ENCODE results near the gene LSR.
"Not testable (repeated sequence)": the region's sequence is repeated elsewhere in the genome, so short reads cannot be mapped to it uniquely, and the experiment has no call there.

The LSR gene

DNA sequence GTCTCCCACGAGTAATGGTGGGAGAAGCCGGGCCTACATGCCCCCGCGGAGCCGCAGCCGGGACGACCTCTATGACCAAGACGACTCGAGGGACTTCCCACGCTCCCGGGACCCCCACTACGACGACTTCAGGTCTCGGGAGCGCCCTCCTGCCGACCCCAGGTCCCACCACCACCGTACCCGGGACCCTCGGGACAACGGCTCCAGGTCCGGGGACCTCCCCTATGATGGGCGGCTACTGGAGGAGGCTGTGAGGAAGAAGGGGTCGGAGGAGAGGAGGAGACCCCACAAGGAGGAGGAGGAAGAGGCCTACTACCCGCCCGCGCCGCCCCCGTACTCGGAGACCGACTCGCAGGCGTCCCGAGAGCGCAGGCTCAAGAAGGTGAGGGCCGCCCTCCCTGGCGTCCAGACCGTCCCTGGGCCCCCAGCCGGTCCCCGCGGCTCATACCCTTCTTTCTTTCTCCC is 18.6 kb downstream of the LSR start:
- no peak for DNase-seq (ENCODE audit: low read depth, low spot score)

DNA sequence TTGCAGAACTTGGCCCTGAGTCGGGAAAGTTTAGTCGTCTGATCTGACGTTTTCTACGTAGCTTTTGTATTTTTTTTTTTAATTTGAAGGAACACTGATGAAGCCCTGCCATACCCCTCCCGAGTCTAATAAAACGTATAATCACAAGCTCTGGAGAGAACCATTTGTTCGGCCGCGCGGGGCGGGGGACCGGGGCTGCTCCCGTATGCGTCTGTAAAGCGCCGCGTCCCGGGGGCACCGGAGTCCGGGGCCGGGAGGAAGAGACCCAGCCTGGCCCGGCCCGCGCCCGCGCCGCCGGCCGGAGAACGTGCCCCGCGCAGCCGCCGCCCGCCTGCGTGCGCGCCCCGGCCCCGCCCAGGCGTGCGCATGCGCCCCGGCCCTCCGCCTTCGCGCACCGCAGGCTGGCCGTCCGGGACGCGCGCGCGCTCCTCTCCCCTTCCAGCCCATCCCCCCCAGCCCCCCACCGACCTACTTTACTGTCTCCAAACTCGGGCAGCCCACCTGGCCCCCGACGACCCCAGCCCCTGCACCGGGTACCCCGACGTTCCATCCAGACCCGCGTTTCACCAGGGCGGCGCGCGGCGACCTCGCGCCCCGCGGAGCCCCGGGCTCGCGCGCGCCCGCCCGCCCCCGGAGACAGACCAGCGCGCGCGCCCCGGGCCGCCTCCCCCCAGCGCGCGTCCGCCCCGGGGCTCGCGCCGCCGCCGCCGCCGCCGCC is 19.2 kb downstream of the LSR start:
- DNase-seq (ENCODE audit: low read depth, low spot score) = no peak

DNA sequence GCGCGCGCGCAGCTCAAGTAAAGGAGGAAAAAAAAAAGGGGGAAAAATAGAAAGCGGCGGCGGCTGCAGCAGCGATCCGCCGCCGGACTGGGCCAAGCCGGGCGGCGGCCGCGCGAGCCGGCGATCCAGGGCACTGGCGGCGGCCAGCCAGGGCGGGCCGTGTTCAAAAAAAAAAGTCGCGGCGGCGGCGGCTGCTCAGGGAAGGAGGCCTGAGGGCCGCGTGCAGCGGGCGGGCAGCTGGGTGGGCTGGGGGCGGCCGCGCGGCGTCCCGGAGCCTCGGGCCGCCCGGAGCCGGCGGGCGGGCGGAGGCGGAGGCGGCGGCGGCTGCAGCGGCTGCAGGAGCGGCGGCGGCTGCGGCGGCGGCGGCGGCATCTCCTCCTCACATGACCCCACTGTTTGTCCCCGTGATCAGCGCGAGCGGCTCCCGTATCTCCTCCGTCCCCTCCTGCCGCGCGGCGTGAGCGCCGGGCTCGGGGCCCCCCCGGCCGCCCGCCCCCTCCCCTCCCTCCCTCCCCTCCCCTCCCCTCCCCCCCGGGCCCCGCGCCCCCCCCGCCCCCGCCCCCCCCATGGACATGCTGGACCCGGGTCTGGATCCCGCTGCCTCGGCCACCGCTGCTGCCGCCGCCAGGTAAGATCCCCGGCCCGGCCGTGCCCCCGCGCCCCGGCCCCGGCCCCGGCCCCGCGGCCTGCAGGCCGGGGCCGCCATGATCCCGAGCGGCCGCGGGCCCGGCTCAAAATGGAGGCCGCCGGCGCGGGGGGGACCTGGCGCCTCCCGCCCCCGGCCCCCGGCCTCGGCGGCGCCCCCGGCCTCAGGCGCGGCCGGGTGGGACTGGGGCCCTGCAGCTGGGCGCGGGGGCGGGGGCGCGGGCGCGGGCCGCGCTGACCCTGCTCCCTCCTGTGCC is 20.0 kb downstream of the LSR start, which contains the start of gene USF2:
Gene USF2, plus strand, starts transcription at position 427 of the 902 bp plus-strand sequence. Its CDS starts 140 bp downstream, at position 567.
- DNase-seq (ENCODE audit: low read depth, low spot score) = no peak

DNA sequence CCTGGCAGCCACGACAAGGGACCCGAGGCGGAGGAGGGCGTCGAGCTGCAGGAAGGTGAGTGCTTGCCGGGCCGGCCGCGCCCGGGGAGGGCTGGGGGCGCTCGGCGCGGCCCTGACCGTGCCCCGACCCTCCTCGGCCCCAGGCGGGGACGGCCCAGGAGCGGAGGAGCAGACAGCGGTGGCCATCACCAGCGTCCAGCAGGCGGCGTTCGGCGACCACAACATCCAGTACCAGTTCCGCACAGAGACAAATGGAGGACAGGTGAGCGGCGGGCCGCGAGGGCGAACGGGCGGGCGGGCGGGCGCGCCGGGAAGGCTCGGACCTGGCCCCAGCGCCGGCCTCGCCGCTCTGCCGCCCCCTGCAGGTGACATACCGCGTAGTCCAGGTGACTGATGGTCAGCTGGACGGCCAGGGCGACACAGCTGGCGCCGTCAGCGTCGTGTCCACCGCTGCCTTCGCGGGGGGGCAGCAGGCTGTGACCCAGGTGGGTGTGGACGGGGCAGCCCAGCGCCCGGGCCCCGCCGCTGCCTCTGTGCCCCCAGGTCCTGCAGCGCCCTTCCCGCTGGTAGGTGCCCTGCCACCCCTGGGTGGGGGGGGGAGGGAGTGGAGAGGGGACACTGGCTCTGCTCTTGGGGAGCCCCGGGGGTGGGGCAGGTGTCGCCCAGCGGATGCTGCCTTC is 20.8 kb downstream of the LSR start:
- DNase-seq (ENCODE audit: low read depth, low spot score) = no peak

DNA sequence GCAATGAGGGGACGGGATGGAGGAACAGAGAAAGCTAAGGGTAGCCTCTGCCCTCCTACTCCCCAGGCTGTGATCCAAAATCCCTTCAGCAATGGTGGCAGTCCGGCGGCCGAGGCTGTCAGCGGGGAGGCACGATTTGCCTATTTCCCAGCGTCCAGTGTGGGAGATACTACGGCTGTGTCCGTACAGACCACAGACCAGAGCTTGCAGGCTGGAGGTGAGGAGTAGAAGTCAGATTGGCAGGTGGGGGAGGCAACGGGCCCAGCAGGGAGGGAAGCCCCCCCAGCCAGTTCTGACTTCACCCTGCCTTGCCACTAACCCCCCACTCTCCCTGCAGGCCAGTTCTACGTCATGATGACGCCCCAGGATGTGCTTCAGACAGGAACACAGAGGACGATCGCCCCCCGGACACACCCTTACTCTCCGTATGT is 21.6 kb downstream of the LSR start:
- DNase-seq (ENCODE audit: low read depth, low spot score) = no peak

DNA sequence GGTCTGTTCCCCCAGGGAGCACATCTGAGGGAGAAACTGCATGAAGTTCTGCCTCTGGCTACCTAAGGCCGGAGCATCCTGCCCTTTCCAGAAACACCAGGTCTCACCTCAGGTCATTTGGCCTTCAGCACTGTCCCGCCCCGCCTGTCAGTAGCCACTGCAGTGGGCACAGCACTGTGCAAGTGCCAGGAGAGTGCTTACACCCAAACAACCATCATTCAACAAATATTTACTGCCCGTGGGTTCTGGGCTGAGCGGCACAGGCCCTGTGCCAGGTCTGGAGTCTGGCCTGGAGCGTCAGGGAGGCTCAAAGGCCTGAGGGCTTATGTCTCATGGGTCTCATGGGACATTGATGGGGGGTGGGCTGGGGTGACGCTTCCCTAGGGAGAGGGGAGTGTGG is 22.7 kb downstream of the LSR start:
- DNase-seq (ENCODE audit: low read depth, low spot score) = no peak

DNA sequence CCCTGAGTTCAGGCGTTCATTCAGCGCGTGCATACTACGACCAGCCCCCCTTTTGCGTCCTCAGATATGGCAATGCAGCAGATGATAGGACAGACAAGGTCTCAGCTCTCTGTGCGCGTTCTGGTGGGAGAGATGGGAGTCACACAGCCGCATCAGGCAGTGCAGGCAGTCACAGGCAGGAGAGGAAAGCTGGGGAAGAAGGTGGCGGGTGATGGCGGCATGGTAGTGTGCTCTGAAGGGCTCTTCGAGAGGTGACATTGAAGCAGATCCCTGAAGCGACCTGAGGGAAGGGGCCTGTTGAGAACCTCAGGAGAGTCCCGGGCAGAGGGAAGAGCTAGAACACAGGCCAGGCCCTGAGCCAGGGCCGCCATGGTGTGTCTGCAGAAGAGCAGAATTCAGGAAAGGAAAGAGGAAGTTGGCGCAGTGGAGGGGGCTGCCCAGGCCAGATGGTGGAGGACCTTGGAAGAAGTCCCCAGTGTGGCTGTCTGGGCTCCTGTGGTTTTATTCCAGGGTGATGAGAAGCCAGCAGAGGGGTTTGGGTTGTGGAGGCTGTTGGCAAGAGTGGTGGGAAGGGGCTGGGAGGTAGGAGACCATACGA is 23.4 kb downstream of the LSR start:
- DNase-seq (ENCODE audit: low read depth, low spot score) = no peak

DNA sequence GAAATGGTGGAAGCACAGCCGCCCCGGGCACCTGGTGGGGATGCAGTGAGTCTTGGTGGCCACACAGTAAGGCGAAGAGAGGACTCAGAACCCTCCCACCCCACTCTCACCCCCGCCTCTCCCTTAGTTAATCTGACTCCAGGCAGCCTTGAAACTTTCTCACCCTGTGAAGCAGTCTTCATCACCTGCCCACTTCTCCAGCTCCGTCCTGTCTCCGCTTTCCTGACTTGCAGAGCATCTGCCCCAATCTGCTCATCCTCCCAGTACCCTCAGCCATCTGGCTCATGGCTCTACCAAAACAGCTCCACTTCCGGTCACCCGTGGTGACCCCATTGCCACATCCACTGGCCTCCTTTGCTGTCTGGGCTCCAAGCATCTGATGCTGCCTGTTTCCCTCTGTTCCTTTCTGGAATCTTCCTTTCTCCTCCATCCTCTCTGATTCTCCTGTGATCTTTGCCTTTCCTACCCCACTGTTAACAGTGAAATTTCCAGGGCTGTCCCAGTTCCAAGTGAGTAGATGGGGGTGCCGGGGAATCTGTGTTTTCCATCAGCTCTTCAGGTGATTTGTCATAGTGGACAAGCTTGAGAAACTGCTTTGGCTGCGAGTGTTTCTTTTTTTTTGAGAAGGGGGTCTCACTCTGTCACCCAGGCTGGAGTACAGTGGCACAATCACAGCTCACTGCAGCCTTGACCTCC is 24.3 kb downstream of the LSR start:
- no peak for DNase-seq (ENCODE audit: low read depth, low spot score)

DNA sequence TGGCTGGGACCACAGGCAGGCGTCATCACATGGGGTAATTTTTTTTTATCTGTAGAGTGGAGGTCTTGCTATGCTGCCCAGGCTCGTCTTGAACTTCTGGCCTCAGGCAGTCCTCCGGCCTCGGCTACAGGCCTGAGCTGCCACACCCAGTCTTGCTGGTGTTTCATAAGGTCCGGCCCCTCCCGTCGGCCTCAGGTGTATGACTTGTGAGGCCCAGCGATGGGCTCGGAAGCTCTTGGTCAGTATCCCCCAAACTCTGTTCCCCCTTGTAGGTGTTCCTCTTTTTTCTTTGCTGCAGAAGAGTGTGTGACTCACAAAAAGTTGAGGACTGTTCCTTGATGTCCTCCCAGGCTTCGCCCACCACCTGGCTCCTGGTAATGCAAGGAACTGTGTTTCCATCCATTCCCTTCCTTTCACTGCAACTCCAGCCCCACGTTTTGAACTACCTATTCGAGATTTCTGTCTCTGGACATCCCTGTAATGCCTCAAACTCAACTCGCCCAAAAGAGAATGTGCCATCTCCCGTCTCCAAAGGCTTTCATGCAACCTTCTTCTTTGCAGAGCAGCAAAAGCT is 25.0 kb downstream of the LSR start:
- DNase-seq (ENCODE audit: low read depth, low spot score) = no peak

DNA sequence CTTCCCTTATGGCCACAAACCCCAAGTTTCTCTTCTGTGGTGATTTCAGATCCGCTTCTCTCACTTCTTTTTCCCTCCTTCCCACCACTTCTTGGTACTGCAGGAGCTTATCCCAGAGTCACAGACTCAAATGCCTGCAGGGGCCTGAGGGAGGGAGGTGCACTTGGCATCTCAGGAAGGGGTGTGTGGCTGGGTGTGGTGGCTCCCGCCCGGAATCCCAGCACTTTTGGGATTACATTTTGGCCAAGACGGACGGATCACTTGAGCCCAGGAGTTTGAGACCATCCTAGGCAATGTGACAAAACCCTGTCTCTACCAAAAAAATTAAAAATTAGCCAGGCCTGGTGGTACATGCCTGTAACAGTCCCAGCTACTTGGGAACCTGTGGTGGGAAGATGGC is 25.5 kb downstream of the LSR start:
- no peak for DNase-seq (ENCODE audit: low read depth, low spot score)

DNA sequence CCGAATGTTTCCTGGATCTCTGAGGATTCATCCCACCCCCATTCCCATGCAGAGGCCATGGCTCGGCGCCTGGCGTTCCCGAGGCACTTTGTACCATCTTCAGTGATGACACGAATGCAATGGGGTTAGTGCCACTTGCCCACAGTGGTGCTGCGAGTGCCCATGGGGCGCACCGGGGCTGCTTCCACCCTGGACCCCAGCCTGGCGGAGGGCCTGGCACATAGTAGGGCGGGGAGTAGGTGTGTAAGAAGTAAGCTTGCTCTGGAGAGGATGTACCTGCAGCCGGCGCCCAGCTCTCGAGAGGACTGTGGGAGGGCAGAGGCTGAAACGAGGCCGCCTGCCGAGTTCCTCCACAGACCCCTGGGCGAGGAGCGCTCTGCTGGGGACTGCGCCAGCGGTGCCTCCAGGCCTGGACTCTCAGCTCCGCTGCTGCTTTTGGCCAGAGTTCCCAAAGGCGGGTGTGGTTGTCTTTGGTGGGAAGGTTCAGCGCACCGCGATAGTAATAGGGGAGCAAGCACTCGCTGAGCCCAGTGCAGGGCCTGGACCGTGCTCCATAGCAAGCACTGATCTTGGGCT is 28.0 kb downstream of the LSR start:
- no peak for DNase-seq (ENCODE audit: low read depth, low spot score)

DNA sequence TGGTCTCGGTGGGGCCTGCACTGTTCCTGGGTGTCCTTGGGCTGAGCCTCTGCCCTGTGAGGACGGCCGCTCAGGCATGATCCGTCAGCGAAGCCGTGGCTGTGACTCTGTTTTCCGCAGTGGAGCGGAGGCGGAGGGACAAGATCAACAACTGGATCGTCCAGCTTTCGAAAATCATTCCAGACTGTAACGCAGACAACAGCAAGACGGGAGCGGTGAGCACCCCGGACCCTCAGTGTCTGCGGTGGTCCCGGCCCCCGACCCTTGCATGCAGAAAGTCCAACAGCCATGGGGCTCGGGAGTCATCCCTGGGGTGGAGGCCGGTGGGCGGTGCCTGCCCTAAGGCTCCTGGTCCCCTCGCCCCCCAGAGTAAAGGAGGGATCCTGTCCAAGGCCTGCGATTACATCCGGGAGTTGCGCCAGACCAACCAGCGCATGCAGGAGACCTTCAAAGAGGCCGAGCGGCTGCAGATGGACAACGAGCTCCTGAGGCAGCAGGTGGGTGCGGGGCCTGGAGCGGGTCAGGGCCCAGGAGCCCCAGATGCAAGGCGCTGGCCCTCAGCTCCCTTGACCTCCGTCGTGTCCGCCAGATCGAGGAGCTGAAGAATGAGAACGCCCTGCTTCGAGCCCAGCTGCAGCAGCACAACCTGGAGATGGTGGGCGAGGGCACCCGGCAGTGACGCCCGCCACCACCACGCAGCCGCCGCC is 29.9 kb downstream of the LSR start:
- DNase-seq (ENCODE audit: low read depth, low spot score) = no peak

DNA sequence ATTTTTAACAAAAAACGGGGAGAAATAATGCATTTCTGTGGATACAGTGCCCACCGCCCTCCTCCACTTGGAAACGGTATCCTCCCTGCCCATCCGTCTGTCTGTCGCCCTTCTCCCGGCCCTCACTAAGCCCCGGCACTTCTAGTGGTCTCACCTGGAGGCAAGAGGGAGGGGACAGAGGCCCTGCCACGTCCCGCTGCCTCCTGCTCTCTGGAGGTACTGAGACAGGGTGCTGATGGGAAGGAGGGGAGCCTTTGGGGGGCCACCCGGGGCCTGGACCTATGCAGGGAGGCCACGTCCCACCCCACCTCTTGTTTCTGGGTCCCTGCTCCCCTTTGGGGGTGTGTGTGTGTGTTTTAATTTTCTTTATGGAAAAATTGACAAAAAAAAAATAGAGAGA is 30.6 kb downstream of the LSR start:
- DNase-seq (ENCODE audit: low read depth, low spot score) = no peak

DNA sequence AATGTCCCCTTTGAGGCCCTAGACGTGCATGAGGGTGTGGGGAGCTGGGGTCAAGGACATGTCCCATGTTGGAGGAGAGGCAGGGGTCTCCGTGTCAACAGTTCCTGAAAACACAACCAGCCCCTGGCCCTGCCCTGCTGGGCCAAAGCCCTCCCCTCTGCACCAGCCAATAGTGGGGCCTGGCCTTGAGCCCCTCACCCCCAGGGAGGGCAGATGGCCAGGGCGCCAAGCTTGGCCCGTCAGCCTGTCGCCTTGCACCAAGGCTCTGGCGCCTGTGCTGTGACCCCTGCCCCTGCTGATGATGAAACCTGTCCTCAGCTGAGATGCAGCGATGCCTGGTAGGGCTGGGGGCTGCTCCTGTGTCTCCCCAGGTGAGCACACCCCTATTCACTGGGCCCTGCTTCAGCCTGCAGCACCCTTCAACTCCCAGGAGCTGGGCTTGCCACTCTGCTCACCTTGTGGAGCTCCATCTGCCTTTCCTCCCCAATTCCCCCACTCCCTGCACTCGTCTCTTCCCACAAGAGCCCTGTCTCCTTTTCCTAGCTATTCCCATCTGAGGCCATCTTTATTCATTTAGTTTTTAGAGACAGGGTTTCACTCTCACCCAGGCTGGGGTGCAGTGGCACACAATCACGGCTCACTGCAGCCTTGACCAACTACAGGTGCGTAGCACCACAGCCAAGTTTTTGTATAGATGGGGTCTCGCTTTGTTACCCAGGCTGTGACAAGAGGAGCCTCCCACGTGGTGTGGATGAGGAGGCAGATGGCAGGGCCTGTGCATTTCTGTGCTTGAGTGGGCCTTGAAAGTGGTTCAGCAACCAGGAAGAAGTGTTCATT is 31.4 kb downstream of the LSR start:
- no peak for DNase-seq (ENCODE audit: low read depth, low spot score)

DNA sequence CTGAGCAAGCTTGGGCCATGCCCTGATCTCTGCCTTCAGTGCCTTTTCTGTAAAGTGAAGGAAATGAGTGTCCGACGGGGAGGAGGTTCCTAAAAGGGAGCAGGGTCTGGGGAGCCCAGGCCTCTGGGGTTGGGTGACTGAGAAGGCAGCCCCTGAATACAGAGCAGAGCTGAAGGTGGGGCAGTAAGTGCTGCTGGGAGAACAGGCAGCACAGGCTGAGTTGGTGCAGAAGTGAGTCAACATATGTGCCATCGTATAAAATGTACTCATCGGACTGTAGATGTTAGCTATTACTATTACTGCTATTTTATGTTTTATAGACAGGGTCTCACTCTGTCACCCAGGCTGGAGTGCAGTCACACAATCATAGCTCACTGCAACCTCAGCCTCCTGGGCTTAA is 32.5 kb downstream of the LSR start:
- DNase-seq (ENCODE audit: low read depth, low spot score) = no peak

DNA sequence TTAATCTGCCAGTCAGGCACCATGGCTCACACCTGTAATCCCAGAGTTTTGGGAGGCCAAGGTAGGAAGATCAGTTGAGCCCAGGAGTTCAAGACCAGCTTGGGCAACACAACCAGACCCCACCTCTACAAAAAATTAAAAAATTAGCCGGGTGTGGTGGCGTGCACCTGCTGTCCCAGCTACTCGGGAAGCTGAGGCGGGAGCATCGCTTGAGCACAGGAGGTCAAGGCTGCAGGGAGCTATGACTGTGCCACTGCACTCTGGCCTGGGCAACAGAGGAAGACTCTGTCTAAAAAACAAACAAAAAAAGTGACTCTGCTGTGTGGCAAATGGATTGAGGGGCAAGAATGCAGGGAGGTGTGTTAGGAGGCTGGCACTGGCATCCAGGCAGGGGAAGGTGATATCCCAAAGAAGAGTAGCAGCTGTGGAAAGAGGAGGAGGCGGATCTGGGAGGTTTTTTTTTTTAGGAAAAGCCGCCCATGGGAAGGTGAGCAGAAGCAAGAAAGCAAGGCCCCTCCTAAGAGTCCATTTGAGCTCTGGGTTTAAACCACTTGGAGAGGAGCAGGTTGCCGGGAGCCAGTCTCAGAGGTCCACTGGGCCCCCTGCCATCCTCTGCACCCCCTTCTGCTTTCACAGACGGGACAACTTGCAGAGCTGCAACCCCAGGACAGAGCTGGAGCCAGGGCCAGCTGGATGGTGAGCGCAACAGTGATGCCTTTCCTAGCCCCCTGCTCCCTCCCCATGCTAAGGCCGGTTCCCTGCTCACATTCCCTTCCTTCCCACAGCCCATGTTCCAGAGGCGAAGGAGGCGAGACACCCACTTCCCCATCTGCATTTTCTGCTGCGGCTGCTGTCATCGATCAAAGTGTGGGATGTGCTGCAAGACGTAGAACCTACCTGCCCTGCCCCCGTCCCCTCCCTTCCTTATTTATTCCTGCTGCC is 35.6 kb downstream of the LSR start:
- no peak for DNase-seq (ENCODE audit: low read depth, low spot score)

DNA sequence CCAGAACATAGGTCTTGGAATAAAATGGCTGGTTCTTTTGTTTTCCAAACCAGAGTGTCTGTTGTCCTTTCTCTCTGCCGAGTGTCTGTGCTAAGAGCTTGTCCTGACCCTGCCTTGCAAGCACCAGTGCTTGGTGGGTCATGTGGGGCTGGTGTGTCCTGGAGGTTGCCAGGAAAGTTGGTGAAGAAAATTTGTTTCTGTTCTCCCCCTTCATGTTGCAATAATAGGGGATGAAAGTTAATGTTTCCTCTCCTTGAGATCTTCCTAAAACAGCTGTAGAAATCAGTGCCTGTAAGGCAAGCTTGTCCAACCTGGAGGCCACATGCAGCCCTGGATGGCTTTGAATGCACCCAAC is 36.3 kb downstream of the LSR start:
- no peak for DNase-seq (ENCODE audit: low read depth, low spot score)

DNA sequence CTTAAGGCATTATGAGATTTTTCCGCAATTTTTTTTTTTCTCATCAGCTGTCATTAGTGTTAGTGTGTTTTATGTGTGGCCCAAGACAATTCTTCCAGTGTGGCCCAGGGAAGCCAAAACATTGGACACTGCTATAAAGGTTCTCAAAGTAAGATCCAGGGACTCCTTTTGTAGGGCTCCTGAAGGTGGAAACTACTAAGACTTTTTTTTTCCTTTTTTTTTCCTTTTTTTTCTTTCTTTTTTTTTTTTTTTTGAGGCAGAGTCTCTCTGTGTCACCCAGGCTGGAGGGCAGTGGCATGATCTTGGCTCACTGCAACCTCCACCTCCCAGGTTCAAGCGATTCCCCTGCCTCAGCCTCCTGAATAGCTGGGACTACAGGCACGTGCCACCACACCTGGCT is 36.7 kb downstream of the LSR start:
- DNase-seq (ENCODE audit: low read depth, low spot score) = not testable (repeated sequence)

Measured in iPS DF 19.7 (cell line).